HepG2 (cell line): ENCODE results near the gene PIK3R1. TPM values are rescaled to one million over a fixed set of nuclear protein-coding genes. Genes with fewer than 3 reads are reported as not detected.

Source experiments
- ATAC-seq: fragments of 200-7000 bp; cut with Tn5 transposase; 3 replicates; pipeline ENCODE4 v1.9.1; 2020; ENCODE audit warnings: mild to moderate bottlenecking, moderate library complexity
- BruUV-seq: library from RNA; stranded (reverse); fragments of 400-500 nt; replicated peaks from 2 replicates; lab custom pipeline; 2021; lab: Mats Ljungman, UMichigan
- CTCF ChIA-PET: fragments of 300-600 bp; formaldehyde crosslinking; extraction: SDS; loops from one replicate; lab custom pipeline; 2021; ENCODE audit warnings: low total read pairs, inconsistent platforms, low intra/inter-chr PET ratio; lab: Yijun Ruan, JAX
- POLR2A ChIA-PET: fragments of 350-600 bp; sonication (Branson Sonifier 250); formaldehyde crosslinking; loops from one replicate; lab custom pipeline; 2020; ENCODE audit warnings: antibody characterized with exemption, inconsistent platforms; lab: Yijun Ruan, JAX
- DNase-seq: peaks from one replicate; pipeline ENCODE4 v3.0.0-alpha.2; 2015; ENCODE audit warnings: low spot score
- FAIRE-seq: peaks from 3 replicates; lab custom pipeline; 2011; peaks lifted over from hg19 to GRCh38; lab: Jason Lieb, UNC
- H2AFZ ChIP-seq: one replicate; pipeline ENCODE4 v1.6.1; 2011; ENCODE audit warnings: low read length, inconsistent platforms
- H3K27ac ChIP-seq: fragments of 300-600 bp; 3 replicates; pipeline ENCODE4 v1.8.0; 2011; ENCODE audit warnings: mixed run types, mild to moderate bottlenecking, mixed read lengths, low read length, inconsistent platforms; ENCODE audit not compliant: insufficient read depth; ENCODE audit errors: extremely low read length
- H3K27me3 ChIP-seq, 2 experiments: fragments of 200-600 bp in 1 of 2; 2 replicates in 1 of 2; 3 replicates in 1 of 2; pipeline versions ENCODE4 v1.6.0 to v1.8.0; 2011; ENCODE audit warnings: low read length in 2 of 2, mild to moderate bottlenecking in 2 of 2, moderate library complexity in 2 of 2, inconsistent platforms in 1 of 2; ENCODE audit not compliant: insufficient read depth in 2 of 2, control insufficient read depth in 1 of 2
- H3K36me3 ChIP-seq, 2 experiments: fragments of 200-600 bp in 1 of 2; replicated peaks in 1 of 2; 2 replicates in 1 of 2; 3 replicates in 1 of 2; pipeline versions ENCODE4 v1.5.1 to v1.8.0; 2011; ENCODE audit warnings: low read length in 2 of 2, inconsistent platforms in 1 of 2; ENCODE audit not compliant: insufficient read depth in 2 of 2, control insufficient read depth in 1 of 2
- H3K4me1 ChIP-seq: 2 replicates; pipeline ENCODE4 v1.5.1; 2012; ENCODE audit warnings: low read length, inconsistent platforms; ENCODE audit not compliant: insufficient read depth
- H3K4me2 ChIP-seq: 2 replicates; pipeline ENCODE4 v1.6.0; 2011; ENCODE audit warnings: low read depth, low read length, inconsistent platforms
- H3K4me3 ChIP-seq, 3 experiments: fragments of 200-600 bp in 1 of 3; sonication (generic), shearing (Covaris generic) in 1 of 3; replicated peaks in 1 of 3; 2 replicates each; pipeline ENCODE4 v1.5.1; 2011 to 2016; ENCODE audit warnings: low read length in 3 of 3, inconsistent platforms in 2 of 3, low read depth in 2 of 3, mild to moderate bottlenecking in 2 of 3, control low read depth in 1 of 3, mixed read lengths in 1 of 3; ENCODE audit not compliant: insufficient read depth in 1 of 3
- H3K79me2 ChIP-seq: one replicate; pipeline ENCODE4 v1.6.1; 2011; ENCODE audit warnings: low read length, inconsistent platforms; ENCODE audit not compliant: insufficient read depth
- H3K9ac ChIP-seq: 2 replicates; pipeline ENCODE4 v1.6.0; 2011; ENCODE audit warnings: mild to moderate bottlenecking, low read depth, low read length, inconsistent platforms; ENCODE audit not compliant: insufficient read depth
- H3K9me3 ChIP-seq: 2 replicates; pipeline ENCODE4 v1.5.1; 2012; ENCODE audit warnings: mild to moderate bottlenecking, low read length
- H4K20me1 ChIP-seq: 2 replicates; pipeline ENCODE4 v1.6.0; 2011; ENCODE audit warnings: inconsistent platforms, mild to moderate bottlenecking, low read length, moderate library complexity; ENCODE audit not compliant: insufficient read depth
- EZH2 ChIP-seq: conservative IDR thresholded peaks from 2 replicates; pipeline ENCODE4 v1.6.1; 2012; ENCODE audit warnings: mild to moderate bottlenecking, low read depth, low read length, moderate library complexity
- ISX ChIP-seq: sonication (generic); formaldehyde crosslinking; conservative IDR thresholded peaks from 2 replicates; pipeline ENCODE4 v1.5.0; 2020; ENCODE audit warnings: missing genetic modification reagents
- MIER2 ChIP-seq: IDR thresholded peaks from 2 replicates; pipeline ENCODE4 v1.6.1; 2016; ENCODE audit warnings: missing biosample characterization, missing genetic modification reagents
- PHF8 ChIP-seq: sonication (generic); formaldehyde crosslinking; IDR thresholded peaks from 2 replicates; pipeline ENCODE4 v1.5.0; 2020; ENCODE audit warnings: missing genetic modification reagents
- ZNF331 ChIP-seq: sonication (generic); formaldehyde crosslinking; IDR thresholded peaks from 2 replicates; pipeline ENCODE4 v1.4.0; 2020; ENCODE audit warnings: missing genetic modification reagents
- ZNF407 ChIP-seq: sonication (generic); formaldehyde crosslinking; IDR thresholded peaks from one replicate; pipeline ENCODE4 v1.5.1; 2020; ENCODE audit warnings: mild to moderate bottlenecking, missing genetic modification reagents; ENCODE audit errors: not compliant biosample characterization
- WGBS: methylation state at CpG from one replicate; pipeline ENCODE4 v1.1.6; 2017; ENCODE audit warnings: low lambda C conversion rate; 5-methylcytosine and 5-hydroxymethylcytosine counted together
- in situ Hi-C: cut with HindIII; loops from 2 replicates; pipeline ENCODE4 v1.10.0; 2017; ENCODE audit warnings: low pct_unique_long_range_greater_than_20kb; ENCODE audit not compliant: extremely low pct_ligation_motif_present
- intact Hi-C: fragments of 100-400 bp; cut with micrococcal nuclease; formaldehyde crosslinking; loops from one replicate; pipeline ENCODE4 v1.10.0; 2022; ENCODE audit not compliant: unreplicated experiment
- polyA plus RNA-seq, 8 experiments: library from polyadenylated mRNA; depleted of rRNA in 3 of 8; stranded (reverse) in 7 of 8; unstranded in 1 of 8; fragments of >200 nt; fragmentation: Illumina TruSeq in 4 of 8; extraction: Trizol in 4 of 8; gene quantifications; 2 replicates each; pipeline versions ENCODE4 v1.2.1 to v1.2.3, GENCODE V29; 2011 to 2016; ENCODE audit warnings: low read depth in 4 of 8, missing spikeins in 1 of 8, mixed read lengths in 1 of 8; ENCODE audit not compliant: insufficient read depth in 1 of 8
- total RNA-seq, 5 experiments: library from RNA; depleted of rRNA; stranded (reverse); fragments of >200 nt; fragmentation: Illumina TruSeq; extraction: Trizol; gene quantifications; 2 replicates each; pipeline ENCODE4 v1.2.3, GENCODE V29; 2016; ENCODE audit warnings: low read depth in 1 of 5

The PIK3R1 gene
- total and polyA plus RNA-seq, 2 of the 13 experiments (the other 11 are each of a cell fraction or from before 2014, with no cell fraction given), result 8.4 to 21.3 TPM

- TF ChIP-seq ZNF407 (CRISPR knock-in tag) (no peak), EZH2 (no peak), ISX (CRISPR knock-in tag) (no peak), PHF8 (CRISPR knock-in tag) (no peak), MIER2 (CRISPR knock-in tag) (no peak)
- TF ChIP-seq, all 625 proteins: peak for 0
Measured at GRCh38 chr5:68332080-68332451, 116.5 kb downstream of the PIK3R1 start (continued).

- in situ Hi-C loops, result no loop called here
- Histone ChIP-seq H3K9ac (no peak overlapping the region), H3K27ac (no peak overlapping the region), H3K79me2 (no peaks in the 10 kb centered on the region), H2AFZ (no peak overlapping the region), H4K20me1 (no peaks in the 10 kb centered on the region), H3K4me3 (no peak overlapping the region), H3K4me2 (no peak overlapping the region), H3K36me3 (no peaks in the 10 kb centered on the region), H3K9me3 (no peaks in the 10 kb centered on the region), H3K27me3 (peaks cover 0 to 1% of the 10 kb centered on the region in 2 experiments; a peak in 1 of 5 replicates), H3K4me1 (no peaks in the 10 kb centered on the region)
- BruUV-seq, result no TSS peak
- TF ChIP-seq ZNF331 (CRISPR knock-in tag), result no peak
- CTCF ChIA-PET, result no interaction called here
- 94% methylated on average over 1 of the region's 1 CpG for WGBS
- DNase-seq, result no peak
- POLR2A ChIA-PET, result no interaction called here
- intact Hi-C loops, result no loop called here
- ATAC-seq, result no peak
- no peak for FAIRE-seq
Measured at GRCh38 chr5:68332556-68332955, 117.0 kb downstream of the PIK3R1 start.
